Measurements from ENCODE around the gene LRRIQ3. TPM values are rescaled to one million over a fixed set of nuclear protein-coding genes. Genes with fewer than 3 reads are reported as not detected.

Gene LRRIQ3
- total and polyA plus RNA-seq, 9 of the 15 experiments (the other 6 are each of a cell fraction or from before 2014, with no cell fraction given), result 0.27 to 2.8 (median 1.7) TPM

- no peak for TF ChIP-seq SREBF2 (CRISPR knock-in tag; IDR thresholded peaks at IDR 0.05)
Observed at GRCh38 chr1:74083128-74083527, 114.8 kb downstream of the LRRIQ3 start (continued).

- Histone ChIP-seq H3K4me3 (no peak overlapping the region), H3K79me2 (ENCODE audit: control insufficient read depth, insufficient read depth, low read length) (no peaks in the 10 kb centered on the region), H3K9ac (ENCODE audit: insufficient read depth in 1 of 2, low read depth in 2 of 2, low read length in 2 of 2) (no peak overlapping the region), H3K9me3 (replicated peaks; ENCODE audit: control insufficient read depth, insufficient read depth, low read depth, low read length) (no peaks in the 10 kb centered on the region; the same call in 1 of the 2 replicates), H3K4me2 (ENCODE audit: insufficient read depth, low read length) (no peak overlapping the region), H4K20me1 (replicated peaks; ENCODE audit: control insufficient read depth, insufficient read depth, low read length) (no peaks in the 10 kb centered on the region), H3K9me1 (ENCODE audit: control insufficient read depth, insufficient read depth, low read length) (no peaks in the 10 kb centered on the region), H3K27me3 (ENCODE audit: control insufficient read depth in 2 of 2, insufficient read depth in 2 of 2, low read length in 2 of 2) (no peaks in the 10 kb centered on the region), H3K4me1 (replicated peaks in 1 of 2; ENCODE audit: control insufficient read depth in 2 of 2, insufficient read depth in 2 of 2, low read length in 2 of 2) (no peaks in the 10 kb centered on the region), H2AFZ (ENCODE audit: low read depth, low read length) (no peak overlapping the region), H3K36me3 (ENCODE audit: control insufficient read depth, insufficient read depth, low read length) (no peaks in the 10 kb centered on the region), H3K27ac (ENCODE audit: extremely low read depth, low read depth, low read length) (no peak overlapping the region)
- DNase-seq (ENCODE audit: extremely low read depth in 1 of 4, low spot score in 3 of 4), result no peak
- ATAC-seq, result no peak
- TF ChIP-seq MXI1 (IDR thresholded peaks at IDR 0.05; ENCODE audit: low read depth, low read length) (no peak), HES1 (IDR thresholded peaks at IDR 0.05; ENCODE audit: low read depth) (no peak), CREM (IDR thresholded peaks at IDR 0.05; ENCODE audit: low read depth) (no peak), HDAC3 (IDR thresholded peaks at IDR 0.05; ENCODE audit: borderline replicate concordance, partially characterized antibody) (no peak)
- BruUV-seq (replicated peaks), result no TSS peak
- CTCF ChIA-PET (ENCODE audit: low intra/inter-chr PET ratio), result no interaction called here
- FAIRE-seq, result no peak
- intact Hi-C loops (cut with micrococcal nuclease) (no loop called here), in situ Hi-C loops (cut with MboI) (no loop called here)
- POLR2A ChIA-PET, result no interaction called here
Observed at GRCh38 chr1:74065081-74065480, 132.9 kb downstream of the LRRIQ3 start.

GRCh38 chr1:74057719-74058118 is 140.3 kb downstream of the LRRIQ3 start:
- in situ Hi-C loops (cut with MboI), result no loop called here
- H3K36me3 ChIP-seq (ENCODE audit: control insufficient read depth, insufficient read depth, low read length), result no peaks in the 10 kb centered on the region
- no peaks in the 10 kb centered on the region for H3K27me3 ChIP-seq (ENCODE audit: control insufficient read depth in 2 of 2, insufficient read depth in 2 of 2, low read length in 2 of 2)
- H3K27ac ChIP-seq (ENCODE audit: extremely low read depth, low read depth, low read length), result no peak overlapping the region
- H4K20me1 ChIP-seq (replicated peaks; ENCODE audit: control insufficient read depth, insufficient read depth, low read length), result no peaks in the 10 kb centered on the region
- no peak overlapping the region for H3K9ac ChIP-seq (ENCODE audit: insufficient read depth in 1 of 2, low read depth in 2 of 2, low read length in 2 of 2)
- no peaks in the 10 kb centered on the region for H3K9me1 ChIP-seq (ENCODE audit: control insufficient read depth, insufficient read depth, low read length)
- H3K4me1 ChIP-seq (replicated peaks in 1 of 2; ENCODE audit: control insufficient read depth in 2 of 2, insufficient read depth in 2 of 2, low read length in 2 of 2), result no peaks in the 10 kb centered on the region
- no peak overlapping the region for H2AFZ ChIP-seq (ENCODE audit: low read depth, low read length)
- no peak overlapping the region for H3K4me2 ChIP-seq (ENCODE audit: insufficient read depth, low read length)
- H3K4me3 ChIP-seq, result no peak overlapping the region
- no peaks in the 10 kb centered on the region for H3K79me2 ChIP-seq (ENCODE audit: control insufficient read depth, insufficient read depth, low read length)
- ChIA-PET CTCF (ENCODE audit: low intra/inter-chr PET ratio) (no interaction called here), POLR2A (no interaction called here)
- no TSS peak for BruUV-seq (replicated peaks)
- no peak for ATAC-seq
- no peak for FAIRE-seq
- H3K9me3 ChIP-seq (replicated peaks; ENCODE audit: control insufficient read depth, insufficient read depth, low read depth, low read length), result no peaks in the 10 kb centered on the region; the same call in 1 of the 2 replicates
- intact Hi-C loops (cut with micrococcal nuclease), result no loop called here
- no peak for DNase-seq (ENCODE audit: extremely low read depth in 1 of 4, low spot score in 3 of 4)
- TF ChIP-seq C11orf30 (IDR thresholded peaks at IDR 0.05; ENCODE audit: low read depth) (peak; percentile 47; the same call in 1 of the 2 replicates), FIP1L1 (IDR thresholded peaks at IDR 0.05; ENCODE audit: low read depth, low read length, poor library complexity, severe bottlenecking) (no peak), LARP7 (IDR thresholded peaks at IDR 0.05) (no peak), IRF9 (tag; IDR thresholded peaks at IDR 0.05) (no peak), CTCFL (IDR thresholded peaks at IDR 0.05; ENCODE audit: borderline replicate concordance, insufficient read depth, low read depth, low read length, poor library complexity, severe bottlenecking) (no peak), ZNF316 (IDR thresholded peaks at IDR 0.05) (peak; percentile 73), RBFOX2 (IDR thresholded peaks at IDR 0.05; ENCODE audit: low read depth, low read length) (no peak), MYNN (IDR thresholded peaks at IDR 0.05) (no peak), MYNN (CRISPR knock-in tag; IDR thresholded peaks at IDR 0.05) (no peak)
